OCI-LY7 (cell line): ENCODE results near the gene IPCEF1.

Experiments used
- CTCF ChIP-seq: fragments of 200-600 bp; sonication (generic); conservative IDR thresholded peaks from 2 replicates; pipeline ENCODE4 v1.5.1; 2014; ENCODE audit warnings: mild to moderate bottlenecking, antibody characterized with exemption, low read length, moderate library complexity, mixed read lengths
- EZH2phosphoT487 ChIP-seq: fragments of 200-600 bp; sonication (generic); IDR thresholded peaks from 2 replicates; pipeline ENCODE4 v1.6.1; 2018; ENCODE audit warnings: low read depth, borderline replicate concordance, mild to moderate bottlenecking, mixed run types, antibody characterized with exemption, low read length, moderate library complexity, mixed read lengths

- no peak for TF ChIP-seq CTCF
- no peak for TF ChIP-seq EZH2phosphoT487
Measured at GRCh38 chr6:154297210-154297609, 59.4 kb downstream of the IPCEF1 start.
